ENCODE results near the gene IRF2BP2. TPM values are rescaled to one million over a fixed set of nuclear protein-coding genes. Genes with fewer than 3 reads are reported as not detected.

IRF2BP2 gene
- total RNA-seq, 1 donor from 2014 or later: 170 TPM

- H3K9me3 Mint-ChIP-seq (ENCODE audit: unreplicated experiment): no peaks in the 10 kb centered on the region
Measured at GRCh38 chr1:234608025-234608910, 1.7 kb downstream of the IRF2BP2 start.

DNA sequence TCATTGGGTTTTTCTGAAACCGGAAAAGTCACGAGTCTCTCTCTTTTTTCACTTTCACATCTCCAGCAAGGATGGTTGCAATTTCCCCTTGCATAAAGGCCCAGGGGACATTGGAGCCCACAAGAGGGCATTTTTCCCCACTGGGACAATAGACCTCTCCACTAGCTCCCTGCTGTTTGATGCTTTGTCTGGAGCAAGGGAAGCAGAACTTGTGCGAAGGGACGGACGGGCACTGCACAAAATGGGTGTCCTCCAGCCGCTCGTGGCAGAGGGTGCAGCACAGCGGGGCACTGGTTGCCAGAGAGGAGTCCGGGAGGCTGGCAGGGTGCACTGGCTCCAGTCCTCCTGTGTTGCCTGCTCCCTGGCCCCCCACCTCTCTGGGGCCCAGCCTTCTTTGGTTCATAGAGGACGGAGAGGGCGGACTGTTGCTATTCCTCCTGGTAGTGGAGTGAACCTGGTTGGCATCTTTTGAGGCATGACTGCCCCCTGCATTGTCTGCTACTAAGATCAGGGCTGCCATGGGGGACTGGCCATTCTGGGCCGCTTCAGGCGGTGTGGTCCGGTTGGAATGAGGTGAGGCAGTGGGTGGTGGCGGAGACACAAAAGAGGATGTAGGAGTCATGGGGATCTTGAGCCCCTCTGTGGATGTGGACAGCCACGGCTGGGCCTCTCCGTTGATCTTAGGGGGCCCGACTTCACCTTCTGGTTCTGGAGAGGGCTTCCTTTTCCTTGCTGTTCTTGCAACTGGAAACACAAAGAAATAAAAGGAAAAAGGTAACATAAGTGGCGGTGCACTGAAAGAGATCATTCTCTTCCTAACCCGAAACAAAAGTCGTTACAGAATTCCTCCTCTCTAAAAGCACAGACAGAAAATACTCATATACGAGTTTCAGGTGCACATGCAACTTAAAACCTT lies 2.6 kb downstream of the IRF2BP2 start:
- TF ChIP-seq CTCF (IDR thresholded peaks at IDR 0.05): no peak
- H3K4me3 Mint-ChIP-seq (ENCODE audit: unreplicated experiment): peak overlapping the region; percentile 92
- no peaks in the 10 kb centered on the region for H3K27me3 Mint-ChIP-seq (ENCODE audit: unreplicated experiment)
- H3K27ac Mint-ChIP-seq (ENCODE audit: unreplicated experiment): peak overlapping the region; percentile 91
- no peak for DNase-seq (ENCODE audit: extremely low spot score, unreplicated experiment)
- H3K9me3 Mint-ChIP-seq (ENCODE audit: unreplicated experiment): no peaks in the 10 kb centered on the region
- H3K36me3 Mint-ChIP-seq (ENCODE audit: unreplicated experiment): peaks cover 48% of the 10 kb centered on the region
- H3K4me1 Mint-ChIP-seq (ENCODE audit: unreplicated experiment): peaks cover 45% of the 10 kb centered on the region

More at GRCh38 chr1:234608025-234608910, 1.7 kb downstream of the IRF2BP2 start:
- no peak for TF ChIP-seq CTCF (IDR thresholded peaks at IDR 0.05)
- peak overlapping the region; percentile 92 for H3K4me3 Mint-ChIP-seq (ENCODE audit: unreplicated experiment)
- peaks cover 45% of the 10 kb centered on the region for H3K36me3 Mint-ChIP-seq (ENCODE audit: unreplicated experiment)
- H3K4me1 Mint-ChIP-seq (ENCODE audit: unreplicated experiment): peaks cover 45% of the 10 kb centered on the region
- no peaks in the 10 kb centered on the region for H3K27me3 Mint-ChIP-seq (ENCODE audit: unreplicated experiment)
- DNase-seq (ENCODE audit: extremely low spot score, unreplicated experiment): no peak
- peak overlapping the region; percentile 91 for H3K27ac Mint-ChIP-seq (ENCODE audit: unreplicated experiment)

DNA sequence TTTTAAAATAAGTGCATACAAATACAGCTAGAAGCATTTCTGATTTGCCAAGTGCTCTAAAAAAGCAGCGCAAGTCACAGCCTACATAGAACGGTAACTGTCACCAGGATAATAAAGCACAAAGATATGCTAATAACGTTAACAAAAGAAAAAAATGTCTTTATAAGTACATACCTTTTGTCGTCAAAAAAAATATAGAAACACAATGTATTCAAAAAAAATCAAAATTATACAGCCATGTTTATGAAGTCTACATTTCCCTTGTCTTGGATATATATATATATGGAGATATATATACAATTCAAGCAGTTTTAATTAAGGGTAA lies 3.2 kb downstream of the IRF2BP2 start:
- Mint-ChIP-seq H3K36me3 (ENCODE audit: unreplicated experiment) (peaks cover 52% of the 10 kb centered on the region), H3K4me3 (ENCODE audit: unreplicated experiment) (peak overlapping the region; percentile 92), H3K9me3 (ENCODE audit: unreplicated experiment) (no peaks in the 10 kb centered on the region), H3K27me3 (ENCODE audit: unreplicated experiment) (no peaks in the 10 kb centered on the region), H3K4me1 (ENCODE audit: unreplicated experiment) (peaks cover 45% of the 10 kb centered on the region), H3K27ac (ENCODE audit: unreplicated experiment) (peak overlapping the region; percentile 91)
- DNase-seq (ENCODE audit: extremely low spot score, unreplicated experiment): no peak
- TF ChIP-seq CTCF (IDR thresholded peaks at IDR 0.05): no peak

DNA sequence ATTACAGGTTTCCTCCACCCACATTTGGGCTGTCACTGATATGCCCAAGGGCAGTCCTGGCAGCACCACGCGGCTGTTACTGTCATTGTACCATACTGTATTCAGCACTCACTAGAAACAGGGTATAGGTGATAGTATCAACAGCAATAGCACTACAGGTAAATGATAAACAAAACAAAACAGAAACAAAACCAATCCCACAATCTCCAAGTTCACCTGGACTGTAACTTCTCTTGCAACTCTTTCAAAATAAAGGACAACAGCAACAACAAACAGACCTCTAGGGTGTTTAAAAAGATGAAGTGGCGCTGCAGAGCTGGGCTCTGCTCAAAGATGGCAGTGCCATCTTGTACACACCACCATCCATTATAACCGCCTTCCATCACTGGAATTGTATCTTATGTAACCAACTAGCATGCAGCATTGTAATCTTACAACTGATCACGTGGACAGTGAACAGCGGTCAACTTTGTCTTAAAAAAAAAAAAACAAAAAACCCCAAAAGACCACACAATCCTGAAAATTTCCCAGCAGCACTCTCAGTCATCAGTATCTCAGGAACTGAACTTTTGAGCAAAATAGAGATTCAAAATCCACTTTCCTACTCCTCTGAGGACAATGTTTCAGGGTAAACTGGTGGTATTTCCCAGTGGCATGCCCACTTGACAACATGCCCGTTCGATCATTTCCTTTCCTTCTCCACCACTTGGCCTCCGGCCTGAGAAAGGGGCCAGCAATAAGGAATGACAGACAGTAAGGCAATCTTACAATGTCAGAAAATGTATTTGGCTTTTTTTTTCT lies 3.8 kb downstream of the IRF2BP2 start:
- peak overlapping the region; percentile 91 for H3K27ac Mint-ChIP-seq (ENCODE audit: unreplicated experiment)
- no peaks in the 10 kb centered on the region for H3K9me3 Mint-ChIP-seq (ENCODE audit: unreplicated experiment)
- peak; percentile 29 for TF ChIP-seq CTCF (IDR thresholded peaks at IDR 0.05)
- peaks cover 45% of the 10 kb centered on the region for H3K4me1 Mint-ChIP-seq (ENCODE audit: unreplicated experiment)
- peaks cover 52% of the 10 kb centered on the region for H3K36me3 Mint-ChIP-seq (ENCODE audit: unreplicated experiment)
- no peaks in the 10 kb centered on the region for H3K27me3 Mint-ChIP-seq (ENCODE audit: unreplicated experiment)
- H3K4me3 Mint-ChIP-seq (ENCODE audit: unreplicated experiment): peak overlapping the region; percentile 92
- no peak for DNase-seq (ENCODE audit: extremely low spot score, unreplicated experiment)
